ENCODE data around the gene STOM.

STOM gene

DNA sequence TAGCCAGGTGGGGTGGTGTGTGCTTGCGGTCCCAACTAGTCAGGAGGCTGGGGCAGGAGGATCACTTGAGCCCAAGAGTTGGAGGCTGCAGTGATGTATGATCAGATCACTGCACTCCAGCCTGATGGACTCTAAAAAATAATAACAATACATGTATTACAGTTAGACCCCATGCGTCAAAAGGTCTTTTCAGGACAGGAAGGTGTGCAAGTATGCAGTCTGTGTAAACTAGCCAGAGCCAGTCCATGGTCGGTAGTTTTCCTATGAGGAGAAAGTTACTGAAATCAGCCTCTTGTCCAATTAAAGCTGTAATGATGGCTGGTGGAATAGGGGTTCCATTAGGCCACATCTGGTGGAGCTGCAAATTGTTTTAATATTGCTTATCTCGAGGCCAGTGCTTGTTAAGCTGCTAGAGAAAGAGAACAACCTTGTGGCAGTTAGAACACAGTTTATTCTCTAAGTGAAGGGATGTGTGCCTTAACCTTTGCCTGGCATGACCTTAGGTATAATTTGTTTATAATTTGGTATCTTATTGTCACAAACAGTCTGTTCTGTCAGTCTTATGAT is 1.5 kb upstream of the STOM start:
- no peak for DNase-seq (ENCODE audit: low read depth in 2 of 2)

DNA sequence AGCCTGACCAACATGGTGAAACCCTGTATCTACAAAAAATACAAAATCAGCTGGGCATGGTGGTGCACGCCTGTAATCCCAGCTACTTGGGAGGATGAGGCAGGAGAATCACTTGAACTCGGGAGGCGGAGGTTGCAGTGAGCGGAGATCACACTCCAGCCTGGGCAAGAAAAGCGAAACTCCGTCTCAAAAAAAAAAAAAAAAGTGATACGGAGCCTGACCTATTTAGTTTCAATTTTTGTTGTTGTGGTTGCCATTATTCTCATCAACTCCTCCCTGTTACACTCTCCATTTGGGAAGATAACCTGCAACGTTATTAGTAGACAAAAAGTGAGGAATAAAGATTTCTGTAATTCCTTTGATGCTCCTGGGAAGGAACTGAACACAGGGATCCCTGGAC is 1.3 kb downstream of the STOM start:
- DNase-seq (ENCODE audit: low read depth in 2 of 2), result no peak

DNA sequence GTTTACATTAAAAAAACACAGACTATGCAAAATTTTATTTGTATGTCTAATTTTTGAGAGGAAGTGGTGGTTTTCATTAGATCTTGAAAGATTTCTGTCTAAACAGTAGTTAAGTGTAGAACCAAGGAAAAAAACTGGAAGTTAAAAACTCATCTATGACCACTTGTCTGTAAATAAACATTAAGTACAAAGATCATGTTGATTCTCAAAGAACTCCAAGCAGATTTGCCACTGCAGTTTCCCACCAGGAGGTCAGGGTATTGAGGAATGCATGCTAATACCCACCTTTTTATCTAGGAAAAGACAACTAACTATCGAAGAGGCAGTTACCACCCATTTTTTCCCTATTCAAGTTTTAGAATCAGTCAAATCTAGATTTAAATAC is 1.9 kb downstream of the STOM start:
- no peak for DNase-seq (ENCODE audit: low read depth in 2 of 2)

DNA sequence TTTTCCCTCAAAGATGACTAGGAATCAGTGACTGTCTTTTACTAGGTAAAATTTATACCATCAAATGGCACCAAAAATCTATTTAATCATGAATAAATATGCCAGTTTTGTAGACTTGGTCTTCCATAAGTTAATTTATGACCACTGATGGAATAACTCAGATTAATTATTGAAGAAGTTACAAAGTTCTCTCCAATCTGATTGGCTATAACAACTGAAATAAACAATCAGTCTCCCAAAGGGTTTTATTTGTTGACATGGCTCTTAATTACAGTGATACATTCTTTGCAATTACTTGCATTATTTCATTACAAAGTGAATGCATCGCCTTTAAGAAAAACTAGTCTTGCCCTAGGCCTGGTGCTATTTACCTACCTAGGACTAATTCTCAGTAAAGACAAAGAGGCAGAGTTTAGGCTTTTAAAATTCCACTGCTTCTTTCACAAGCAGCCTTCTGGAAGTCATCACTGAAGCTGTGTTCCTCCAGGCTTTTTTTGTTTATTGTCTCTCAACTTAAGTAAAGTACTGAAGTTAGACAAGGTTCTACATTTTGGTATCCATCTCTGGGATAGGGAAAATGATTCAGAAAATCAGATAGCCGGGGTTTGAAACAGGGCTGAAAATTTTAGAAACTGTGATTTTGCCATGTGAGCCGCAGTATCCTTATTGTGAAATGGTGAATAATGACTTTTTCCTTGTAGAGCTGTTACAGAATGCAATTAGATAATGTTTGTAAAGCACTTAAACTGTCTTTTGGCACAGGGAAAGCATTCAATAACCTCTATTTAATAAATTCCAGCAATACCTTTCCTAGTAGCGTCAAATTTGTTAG is 2.5 kb downstream of the STOM start:
- DNase-seq (ENCODE audit: low read depth in 2 of 2), result no peak

DNA sequence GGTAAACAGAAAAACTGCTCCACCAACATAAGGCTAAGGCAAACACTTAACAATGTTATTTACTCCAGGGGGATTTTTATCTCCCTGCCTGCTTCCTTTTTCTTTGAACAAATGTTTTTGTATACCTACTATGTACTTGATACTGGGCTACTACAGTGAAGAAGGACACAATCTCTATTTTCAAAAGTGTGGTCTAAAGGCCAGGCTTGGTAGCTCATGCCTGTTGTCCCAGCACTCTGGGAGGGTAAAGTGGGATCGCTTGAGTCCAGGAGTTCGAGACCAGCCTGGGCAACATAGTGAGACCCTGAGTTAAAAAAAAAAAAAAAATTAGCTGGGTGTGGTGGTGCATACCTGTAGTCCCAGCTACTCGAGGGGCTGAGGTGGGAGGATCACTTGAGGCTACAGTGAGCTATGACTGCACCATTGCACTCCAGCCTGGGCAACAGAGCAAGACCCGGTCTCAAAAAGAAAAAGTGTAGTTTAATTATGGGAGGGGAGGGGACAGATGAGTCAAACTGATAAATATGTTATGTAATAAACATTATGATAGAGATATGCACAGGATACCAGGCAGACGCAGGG is 3.3 kb downstream of the STOM start:
- no peak for DNase-seq (ENCODE audit: low read depth in 2 of 2)

DNA sequence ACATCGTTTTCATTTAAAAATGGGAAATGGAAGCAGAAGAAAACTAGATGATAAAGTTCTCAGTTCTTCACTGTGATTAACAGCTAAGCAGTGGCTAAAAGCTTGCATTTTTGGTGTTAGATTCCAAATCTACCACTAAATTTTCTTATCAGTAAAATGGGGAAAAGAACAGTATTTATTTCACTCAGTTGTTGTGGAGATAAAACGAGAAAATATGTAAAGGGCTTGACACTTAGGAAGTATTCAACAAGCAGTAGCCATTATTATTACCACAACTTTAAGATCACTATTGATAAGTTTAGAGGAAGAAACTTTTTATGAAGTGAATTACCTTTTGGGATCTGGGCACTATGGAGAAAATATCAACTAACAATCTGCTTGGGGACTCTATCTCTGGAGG is 4.5 kb downstream of the STOM start:
- no peak for DNase-seq (ENCODE audit: low read depth in 2 of 2)

DNA sequence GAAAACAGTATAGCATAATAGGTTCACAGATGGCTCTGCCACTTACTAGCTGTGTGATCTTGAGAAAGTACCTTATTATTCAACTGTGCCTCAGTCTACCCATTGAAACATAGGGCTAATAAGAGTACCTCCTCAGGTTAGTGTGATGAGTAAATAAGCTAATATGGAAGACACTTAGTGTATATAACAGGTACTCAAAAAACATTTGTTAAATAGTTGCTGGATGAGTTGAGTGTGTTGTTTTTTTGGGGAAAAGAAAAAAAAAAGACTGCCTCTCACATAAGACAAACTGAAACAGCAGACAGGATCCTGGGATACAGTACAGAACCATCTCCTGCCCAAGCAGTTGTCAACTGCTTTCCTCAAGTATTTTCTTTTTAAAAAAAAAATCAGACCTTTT is 5.2 kb downstream of the STOM start:
- DNase-seq (ENCODE audit: low read depth in 2 of 2), result no peak

DNA sequence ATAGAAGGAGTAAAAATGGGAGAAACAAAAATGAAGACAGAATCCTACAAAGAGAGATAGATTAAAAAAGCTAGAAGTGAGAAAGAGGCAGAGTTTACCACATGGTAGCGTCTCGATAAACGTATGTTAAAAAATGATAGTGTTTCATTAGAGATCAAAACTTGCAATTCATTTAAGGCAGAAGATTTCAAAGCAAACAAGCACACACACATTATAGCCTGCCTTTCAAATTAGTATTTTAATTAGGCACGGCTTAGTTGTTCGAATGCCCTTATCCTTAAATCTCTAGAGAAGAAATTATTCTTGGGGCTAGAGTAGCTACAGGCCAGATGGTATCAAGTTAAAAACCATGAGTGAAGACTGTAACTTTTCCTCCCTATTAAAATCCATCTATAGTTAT is 6.0 kb downstream of the STOM start:
- no peak for DNase-seq (ENCODE audit: low read depth in 2 of 2)

DNA sequence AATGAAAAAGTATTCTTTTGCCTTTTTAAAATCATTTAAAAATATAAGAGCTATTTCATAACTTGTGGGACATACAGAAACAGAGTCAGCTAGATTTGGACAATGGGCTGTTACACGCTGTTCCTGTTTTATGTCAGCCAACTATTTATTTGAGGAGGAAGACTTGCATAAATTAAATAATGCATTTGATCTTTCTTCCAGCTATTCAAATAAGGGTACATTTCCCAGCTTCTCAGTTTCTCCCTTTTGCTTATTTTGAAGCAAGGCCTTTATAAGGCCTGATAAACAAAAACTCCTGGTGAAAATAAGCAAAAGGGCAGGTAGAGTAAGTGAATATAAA is 6.5 kb downstream of the STOM start:
- DNase-seq (ENCODE audit: low read depth in 2 of 2), result no peak

DNA sequence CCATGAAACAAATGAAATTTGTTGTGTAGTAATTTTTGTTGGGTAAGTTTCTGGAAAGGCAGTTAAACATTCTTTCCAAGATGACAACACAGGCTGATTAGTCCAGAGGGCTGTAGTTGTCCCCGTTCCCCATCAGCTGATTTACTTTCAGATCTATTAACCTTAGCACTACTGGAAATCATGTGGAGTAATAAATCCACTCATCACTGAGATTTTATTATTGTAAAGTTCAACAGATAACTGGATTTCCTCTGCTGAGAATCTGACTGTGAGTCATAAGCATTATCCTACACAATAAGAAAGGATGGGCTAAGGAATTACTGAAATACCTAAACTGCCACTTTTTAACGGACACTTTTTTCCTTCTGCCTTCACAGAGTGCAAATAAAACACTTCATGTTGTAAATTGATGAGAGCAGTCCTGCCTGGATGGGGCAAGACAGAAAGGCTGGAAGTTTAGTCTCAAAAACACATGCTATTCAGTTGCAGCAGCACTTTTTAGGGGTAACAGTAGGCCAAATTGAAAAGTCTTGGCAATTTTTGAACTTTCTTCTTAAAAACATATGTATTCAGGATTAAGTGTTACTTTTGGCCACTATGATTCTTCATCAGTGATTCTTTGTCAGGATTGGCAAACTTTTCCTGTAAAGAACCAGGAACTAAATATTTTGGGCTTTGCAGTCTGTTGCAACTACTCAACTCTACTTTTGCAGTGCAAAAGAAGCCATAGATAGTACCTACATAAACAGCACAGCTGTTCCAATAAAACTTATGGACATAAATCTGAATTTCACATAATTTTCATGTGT is 7.0 kb downstream of the STOM start:
- DNase-seq (ENCODE audit: low read depth in 2 of 2), result no peak

DNA sequence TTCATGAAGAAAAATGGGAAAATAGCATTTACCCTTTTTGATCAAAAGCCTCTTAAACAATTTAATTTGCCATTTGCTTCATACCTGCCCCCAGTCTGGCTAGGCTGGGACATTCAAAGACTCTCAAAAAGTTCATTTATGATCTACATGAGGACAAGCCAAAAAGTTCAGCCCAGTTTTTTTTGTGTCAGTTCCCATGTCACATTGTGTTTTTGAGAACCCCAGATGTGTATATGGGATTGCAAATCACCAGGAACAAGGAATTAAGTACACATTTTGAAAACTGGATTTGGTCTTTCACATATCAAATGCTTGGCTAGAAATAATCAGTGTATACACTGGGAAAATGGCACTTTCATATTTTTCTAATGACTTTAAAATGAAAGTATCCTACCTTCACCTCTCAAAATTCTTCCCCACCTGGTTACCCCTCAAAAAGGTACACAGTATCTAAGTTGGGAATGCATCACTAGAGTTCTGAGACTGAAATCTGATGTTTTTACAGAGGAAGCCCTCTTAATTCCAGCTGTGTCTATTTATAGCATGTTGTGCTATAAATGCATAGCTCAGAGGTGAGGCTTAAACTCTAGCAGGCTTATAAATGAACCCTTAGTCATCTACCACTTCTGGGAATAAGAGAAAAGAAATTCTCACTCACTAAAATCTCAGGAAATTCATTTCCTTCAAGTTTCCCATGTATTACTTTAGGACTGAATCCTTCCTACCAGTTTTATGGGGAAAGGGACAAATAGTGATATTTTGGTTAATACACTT is 9.3 kb downstream of the STOM start:
- no peak for DNase-seq (ENCODE audit: low read depth in 2 of 2)

DNA sequence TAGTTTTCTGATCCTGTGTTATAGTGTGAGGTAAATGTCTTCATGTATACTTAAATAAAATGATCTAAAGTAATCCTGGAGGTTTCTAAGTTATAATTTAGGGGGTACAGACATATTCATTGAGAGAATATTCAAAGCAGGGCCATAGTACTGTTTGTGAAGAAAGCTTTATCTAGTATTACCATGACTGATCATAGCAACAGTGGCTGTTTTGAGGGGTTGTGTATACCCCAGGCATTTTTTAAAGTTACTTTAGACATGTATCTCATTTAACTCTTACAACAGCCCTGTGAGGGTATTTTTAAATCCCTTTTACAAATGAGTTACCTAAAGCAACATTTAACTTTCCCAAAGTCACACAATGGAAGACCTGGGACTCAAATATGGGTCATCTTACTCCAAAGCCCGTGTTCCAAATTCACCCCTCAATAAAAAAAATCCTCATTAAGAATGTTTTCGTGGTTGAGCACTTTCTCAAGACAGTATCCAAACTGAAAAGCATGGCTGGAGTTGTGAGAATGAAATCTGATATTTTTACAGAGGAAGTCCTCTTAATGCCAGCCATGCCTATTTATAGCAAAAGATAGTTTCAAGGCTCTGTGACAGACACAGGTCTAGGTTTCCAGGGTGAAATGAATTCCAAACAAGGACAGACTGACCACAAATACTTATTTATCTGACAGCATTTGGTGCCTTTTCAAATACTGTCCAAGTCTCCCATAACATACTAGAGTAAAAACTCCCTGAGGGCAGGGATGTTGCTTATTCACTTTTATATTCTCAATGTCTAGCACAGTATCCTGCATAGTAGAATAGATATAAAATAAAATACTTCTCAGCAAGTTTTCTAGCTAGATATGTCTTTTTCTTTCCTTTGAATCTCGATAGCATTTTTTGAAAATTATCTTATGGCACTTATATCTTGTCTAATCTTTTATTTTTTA is 10.4 kb downstream of the STOM start:
- no peak for DNase-seq (ENCODE audit: low read depth in 2 of 2)

DNA sequence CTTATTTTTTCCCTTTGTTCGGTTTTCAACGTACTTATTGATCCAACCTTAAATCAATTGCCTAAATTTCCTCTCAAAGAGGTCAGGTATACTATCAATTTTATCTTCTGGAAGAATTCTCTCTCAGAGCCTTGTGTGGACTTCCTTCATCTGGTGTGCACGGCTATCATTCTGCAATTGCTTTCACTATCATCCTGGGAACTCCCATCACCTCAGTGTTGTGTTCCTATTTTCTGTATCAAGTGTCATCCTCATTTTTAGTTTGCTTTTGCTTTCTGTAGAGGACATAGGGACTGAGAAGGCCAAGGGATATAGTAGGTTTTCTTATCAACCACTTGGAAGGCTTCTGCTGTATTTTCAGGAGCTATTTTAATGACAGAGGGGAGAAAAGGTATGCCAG is 11.3 kb downstream of the STOM start:
- DNase-seq (ENCODE audit: low read depth in 2 of 2), result no peak

DNA sequence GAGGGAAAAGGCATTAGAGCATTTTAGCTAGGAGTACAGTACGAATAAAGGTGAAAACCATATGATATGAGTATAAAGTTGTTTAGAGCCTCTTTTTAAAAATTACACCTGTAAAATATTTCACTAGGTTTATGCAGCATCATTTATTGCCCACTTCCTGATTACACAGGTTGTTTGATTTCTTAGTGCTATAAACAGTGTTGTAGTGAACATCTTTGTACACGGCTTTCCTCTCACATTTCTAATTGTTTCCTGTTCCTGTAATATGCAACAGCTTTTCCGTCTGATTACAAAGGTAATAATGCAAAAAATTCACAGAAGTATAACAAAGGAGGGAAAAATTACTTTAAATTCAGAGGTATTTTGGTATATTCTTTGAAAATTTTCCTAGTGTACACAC is 13.0 kb downstream of the STOM start:
- no peak for DNase-seq (ENCODE audit: low read depth in 2 of 2)

DNA sequence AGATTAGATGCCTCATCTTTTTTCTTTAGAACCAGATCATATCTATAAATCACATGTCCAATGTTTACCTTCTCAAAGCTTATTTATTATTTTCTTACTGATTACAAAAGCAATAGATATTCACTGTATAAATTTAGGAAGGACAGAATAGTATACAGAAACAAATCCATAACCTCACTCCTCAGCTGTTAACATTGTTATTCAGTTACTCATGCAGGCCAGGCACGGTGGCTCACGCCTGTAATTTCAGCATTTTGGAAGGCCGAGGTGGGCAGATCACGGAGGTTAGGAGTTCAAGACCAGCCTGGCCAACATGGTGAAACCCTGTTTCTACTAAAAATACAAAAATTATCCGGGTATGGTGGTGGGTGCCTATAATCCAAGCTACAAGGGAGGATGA is 15.3 kb downstream of the STOM start:
- no peak for DNase-seq (ENCODE audit: low read depth in 2 of 2)

DNA sequence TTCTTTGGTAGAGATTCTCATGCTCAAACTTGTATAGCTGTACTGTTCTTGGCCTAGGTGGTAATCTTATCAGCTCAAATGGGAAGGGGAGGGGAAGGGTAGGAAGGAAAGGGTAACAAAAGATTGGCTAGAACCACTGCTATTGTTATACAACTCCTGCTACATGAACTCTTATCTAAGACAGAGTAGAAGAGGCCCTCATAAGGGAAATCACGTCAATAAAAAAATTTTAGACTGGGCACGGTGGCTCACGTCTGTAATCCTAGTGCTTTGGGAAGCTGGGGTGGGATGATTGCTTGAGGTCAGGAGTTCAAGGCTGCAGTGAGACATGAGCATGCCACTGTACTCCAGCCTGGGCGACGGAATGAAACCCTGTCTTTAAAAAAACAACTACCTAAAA is 15.9 kb downstream of the STOM start:
- DNase-seq (ENCODE audit: low read depth in 2 of 2), result no peak

DNA sequence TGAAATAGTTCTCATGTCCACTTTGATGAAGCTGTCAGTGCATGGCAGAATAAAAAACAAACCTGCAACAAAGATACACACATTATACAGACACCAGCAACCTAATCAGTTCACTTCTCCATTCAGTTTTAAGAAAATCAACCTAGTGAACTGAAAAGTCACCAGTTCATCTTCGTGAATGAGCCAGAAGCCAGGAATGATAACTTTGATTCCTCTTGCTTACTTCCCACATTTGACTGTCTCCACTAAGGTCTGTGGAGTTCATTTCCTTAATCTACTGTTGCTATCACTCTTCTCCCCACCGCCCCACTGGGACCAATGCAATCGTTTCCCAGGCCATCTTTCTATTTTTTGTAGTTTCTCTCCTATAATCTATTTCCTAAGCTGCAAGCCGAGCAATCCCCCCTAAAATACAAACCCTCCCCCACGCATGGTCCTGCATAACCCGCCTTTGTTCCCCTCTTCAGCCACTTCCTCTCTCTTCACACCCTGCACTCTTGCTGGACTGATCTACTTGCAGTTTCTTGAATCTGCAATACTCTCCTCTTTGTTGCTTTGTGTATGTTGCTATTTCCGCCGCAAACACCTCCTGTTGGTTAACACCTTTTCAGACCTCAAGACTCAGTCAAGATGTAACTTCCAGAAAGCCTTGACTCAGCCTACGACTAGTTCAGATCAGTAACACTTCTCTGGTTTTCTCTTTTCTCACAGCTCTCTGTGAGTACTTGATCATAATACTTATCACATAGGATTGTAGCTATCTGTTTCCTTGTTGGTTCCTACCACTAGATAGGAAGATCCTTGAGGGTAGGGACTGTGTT is 16.6 kb downstream of the STOM start:
- DNase-seq (ENCODE audit: low read depth in 2 of 2), result peak; percentile 31 to 53

DNA sequence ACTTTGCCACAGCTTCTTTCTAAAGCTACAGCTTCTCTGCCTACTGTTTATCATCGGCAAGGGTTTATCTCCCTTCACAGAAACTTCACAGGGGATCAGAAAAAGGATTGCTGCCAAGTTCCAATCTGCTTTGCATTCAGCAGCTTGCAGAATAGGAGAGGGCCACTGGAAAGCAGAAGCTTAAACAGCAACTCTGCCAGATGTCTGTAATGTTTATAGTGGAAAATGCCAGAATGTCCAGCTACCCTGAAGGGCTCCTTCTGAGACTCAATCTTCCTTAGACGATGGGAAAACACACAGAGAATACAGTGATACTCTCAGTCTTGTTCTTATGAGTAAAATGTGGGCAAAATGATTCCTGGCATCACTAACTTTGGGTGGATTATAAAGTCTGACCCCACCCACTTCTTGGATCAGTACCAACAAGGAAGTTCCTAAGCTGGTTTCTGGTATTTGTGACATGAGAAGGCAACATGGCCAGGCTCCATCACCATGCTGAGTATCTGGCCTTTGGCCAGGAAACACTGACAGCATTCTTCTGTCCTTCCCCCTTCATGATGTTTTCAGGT is 19.0 kb downstream of the STOM start:
- DNase-seq (ENCODE audit: low read depth in 2 of 2), result no peak

DNA sequence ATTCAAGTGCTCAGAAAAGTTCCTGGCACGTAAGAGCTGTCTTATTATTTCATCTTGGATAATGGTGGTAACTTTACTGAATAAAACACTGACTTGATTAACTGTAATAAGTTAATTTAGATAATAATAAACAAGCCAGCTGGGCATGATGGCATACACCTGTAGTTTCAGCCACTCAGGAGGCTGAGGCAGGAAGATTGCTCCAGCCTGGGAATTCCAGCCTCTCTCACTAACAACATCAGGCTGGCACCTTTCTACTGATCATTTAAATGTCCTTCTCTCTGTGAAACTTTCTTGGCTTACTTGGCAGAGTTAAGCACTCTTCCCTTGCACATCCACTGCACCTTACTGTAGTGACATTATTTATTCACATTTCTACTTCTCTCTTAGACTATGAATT is 20.0 kb downstream of the STOM start:
- DNase-seq (ENCODE audit: low read depth in 2 of 2), result no peak

DNA sequence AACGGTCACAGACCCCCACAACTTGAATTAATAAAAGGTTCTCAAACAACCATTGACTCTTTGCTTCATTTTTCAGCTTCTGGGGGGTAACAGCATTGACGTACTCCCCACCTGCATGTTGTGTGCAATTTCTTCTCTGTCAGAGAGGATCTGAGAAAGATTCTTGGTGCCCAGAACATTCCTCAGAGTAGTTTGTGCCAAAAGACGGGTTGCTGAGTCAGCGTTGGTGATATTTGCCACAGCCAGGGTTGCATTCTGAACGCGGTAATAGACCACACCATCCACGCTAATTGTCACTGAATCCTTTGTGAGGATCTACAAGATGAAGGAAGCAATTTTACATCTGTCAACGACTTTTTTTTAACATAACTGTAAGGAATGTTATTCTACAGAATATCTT is 21.0 kb downstream of the STOM start:
- no peak for DNase-seq (ENCODE audit: low read depth in 2 of 2)
